Chondrocyte (in vitro differentiated cells): ENCODE measurements around the gene NIBAN1. TPM values are rescaled to one million over a fixed set of nuclear protein-coding genes. Genes with fewer than 3 reads are reported as not detected.
A peak's percentile ranks its signal among the peaks of the same experiment; 100 is the strongest.

Source experiments
- DNase-seq: peaks from one replicate; pipeline ENCODE4 v3.0.0; 2021; ENCODE audit warnings: mixed read lengths, low spot score
- H3K27ac Mint-ChIP-seq: one replicate; pipeline ENCODE4 v1.8.0; 2021; ENCODE audit warnings: mild to moderate bottlenecking, moderate library complexity, mixed read lengths; ENCODE audit not compliant: unreplicated experiment
- H3K27me3 Mint-ChIP-seq: 2 replicates; pipeline ENCODE4 v1.8.0; 2021; ENCODE audit warnings: low read depth, mixed read lengths
- H3K36me3 Mint-ChIP-seq: 2 replicates; pipeline ENCODE4 v1.8.0; 2021; ENCODE audit warnings: low read depth, mixed read lengths
- H3K4me1 Mint-ChIP-seq: 2 replicates; pipeline ENCODE4 v1.8.0; 2021; ENCODE audit warnings: low read depth, mild to moderate bottlenecking, mixed read lengths
- H3K4me3 Mint-ChIP-seq: one replicate; pipeline ENCODE4 v1.8.0; 2021; ENCODE audit warnings: mild to moderate bottlenecking, moderate library complexity, mixed read lengths; ENCODE audit not compliant: unreplicated experiment
- H3K9me3 Mint-ChIP-seq: 2 replicates; pipeline ENCODE4 v1.8.0; 2021; ENCODE audit warnings: low read depth, mixed read lengths
- CTCF ChIP-seq: fragments of 200-600 bp; sonication (generic); IDR thresholded peaks from 2 replicates; pipeline ENCODE4 v1.5.0; 2021; ENCODE audit warnings: antibody characterized with exemption, mild to moderate bottlenecking, moderate library complexity
- total RNA-seq: library from RNA; stranded (reverse); gene quantifications from 3 replicates; pipeline ENCODE4 v1.2.1, GENCODE V29; 2021

The NIBAN1 gene
- total RNA-seq, 1 donor from 2014 or later = 101 TPM

GRCh38 chr1:184986250-184986649 lies 11.9 kb upstream of the NIBAN1 start:
- Mint-ChIP-seq H3K27me3 (peaks cover 31% of the 10 kb centered on the region), H3K4me3 (no peak overlapping the region), H3K27ac (no peak overlapping the region), H3K36me3 (no peaks in the 10 kb centered on the region), H3K4me1 (no peaks in the 10 kb centered on the region), H3K9me3 (no peaks in the 10 kb centered on the region)
- TF ChIP-seq CTCF = peak; percentile 73
- DNase-seq = no peak

GRCh38 chr1:184982002-184982954 lies 8.0 kb upstream of the NIBAN1 start:
- Mint-ChIP-seq H3K9me3 (no peaks in the 10 kb centered on the region), H3K4me3 (no peak overlapping the region), H3K27me3 (peaks cover 27% of the 10 kb centered on the region), H3K4me1 (no peaks in the 10 kb centered on the region), H3K27ac (no peak overlapping the region), H3K36me3 (no peaks in the 10 kb centered on the region)
- TF ChIP-seq CTCF = peak; percentile 99
- no peak for DNase-seq

GRCh38 chr1:184980726-184981125 lies 6.4 kb upstream of the NIBAN1 start:
- peaks cover 2% of the 10 kb centered on the region for H3K4me1 Mint-ChIP-seq
- no peak for DNase-seq
- peaks cover 19% of the 10 kb centered on the region for H3K27me3 Mint-ChIP-seq
- H3K27ac Mint-ChIP-seq = no peak overlapping the region
- no peaks in the 10 kb centered on the region for H3K9me3 Mint-ChIP-seq
- no peaks in the 10 kb centered on the region for H3K36me3 Mint-ChIP-seq
- no peak for TF ChIP-seq CTCF
- no peak overlapping the region for H3K4me3 Mint-ChIP-seq

- Mint-ChIP-seq H3K27me3 (peaks cover 2% of the 10 kb centered on the region), H3K4me3 (peak overlapping the region; percentile 77), H3K9me3 (no peaks in the 10 kb centered on the region), H3K4me1 (peaks cover 48% of the 10 kb centered on the region), H3K27ac (peak overlapping the region; percentile 86), H3K36me3 (no peaks in the 10 kb centered on the region)
- no peak for DNase-seq
- TF ChIP-seq CTCF = no peak
Measured at GRCh38 chr1:184975208-184975870, 1.0 kb upstream of the NIBAN1 start.

- no peaks in the 10 kb centered on the region for H3K9me3 Mint-ChIP-seq
- H3K27me3 Mint-ChIP-seq = peaks cover 2% of the 10 kb centered on the region
- peaks cover 52% of the 10 kb centered on the region for H3K4me1 Mint-ChIP-seq
- H3K36me3 Mint-ChIP-seq = no peaks in the 10 kb centered on the region
- peak overlapping the region; percentile 77 for H3K4me3 Mint-ChIP-seq
- H3K27ac Mint-ChIP-seq = peak overlapping the region; percentile 86
- DNase-seq = no peak
- TF ChIP-seq CTCF = no peak
Measured at GRCh38 chr1:184974837-184975115, 468 bp upstream of the NIBAN1 start.
